GM19239 (cell line): ENCODE results near the gene PLA2G2A.
"Not testable (repeated sequence)": the region's sequence is repeated elsewhere in the genome, so short reads cannot be mapped to it uniquely, and the experiment has no call there.

Source experiments
- DNase-seq: peaks from one replicate; pipeline ENCODE4 v3.0.0; 2011; ENCODE audit warnings: low spot score; ENCODE audit not compliant: insufficient read length
- FAIRE-seq: peaks from 2 replicates; lab custom pipeline; 2011; peaks lifted over from hg19 to GRCh38; lab: Jason Lieb, UNC

Gene PLA2G2A, protein sequence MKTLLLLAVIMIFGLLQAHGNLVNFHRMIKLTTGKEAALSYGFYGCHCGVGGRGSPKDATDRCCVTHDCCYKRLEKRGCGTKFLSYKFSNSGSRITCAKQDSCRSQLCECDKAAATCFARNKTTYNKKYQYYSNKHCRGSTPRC

GRCh38 chr1:19979494-19979977, at the start of gene PLA2G2A:
Gene PLA2G2A (minus strand): TSS chr1:19979618. CDS start chr1:19978773, 845 bp downstream.
- DNase-seq (no peak), FAIRE-seq (no peak)

DNA sequence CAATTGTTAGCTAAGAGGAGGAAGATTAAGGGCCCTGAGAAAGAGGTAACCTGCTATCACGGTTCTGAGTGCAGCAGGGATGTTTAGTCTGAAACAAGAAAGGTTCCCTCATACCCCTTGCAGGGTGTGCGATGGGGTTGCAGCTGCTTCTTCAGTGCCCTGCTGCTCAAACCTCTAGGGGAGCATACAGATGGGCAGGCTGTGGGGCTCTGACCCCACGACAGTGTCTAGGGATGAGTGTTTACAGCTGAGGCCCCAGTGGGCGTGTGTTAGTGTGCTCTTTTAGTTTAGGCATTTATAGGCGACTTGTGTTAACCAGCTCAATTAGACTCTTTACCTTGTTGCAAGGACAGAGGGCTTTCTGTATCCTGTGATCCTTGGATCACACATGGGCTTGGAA, 49.3 kb upstream of the PLA2G2A start:
- no peak for DNase-seq
- FAIRE-seq, result no peak

DNA sequence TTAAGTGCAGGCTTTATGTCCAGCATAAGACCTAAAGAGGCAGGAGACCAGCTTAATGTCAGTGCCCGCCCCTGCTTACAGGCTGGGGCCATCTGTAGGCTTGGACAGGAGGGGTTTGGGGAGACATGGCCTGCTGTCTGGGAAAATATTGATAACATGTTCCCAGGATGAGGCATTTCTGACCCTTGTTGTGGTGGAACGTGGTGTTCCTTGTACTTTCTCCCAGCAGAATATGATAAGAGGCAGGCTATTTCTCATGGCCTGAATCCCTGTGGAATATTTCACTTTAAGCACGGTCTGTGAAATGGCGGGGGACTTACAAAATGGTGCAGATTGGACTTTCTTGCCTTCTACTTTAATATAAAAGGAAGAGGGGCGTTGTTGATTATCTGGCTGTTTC, 48.7 kb upstream of the PLA2G2A start:
- FAIRE-seq (no peak), DNase-seq (no peak)

GRCh38 chr1:20017741-20018140, 38.3 kb upstream of the PLA2G2A start:
- DNase-seq (no peak), FAIRE-seq (no peak)

DNA sequence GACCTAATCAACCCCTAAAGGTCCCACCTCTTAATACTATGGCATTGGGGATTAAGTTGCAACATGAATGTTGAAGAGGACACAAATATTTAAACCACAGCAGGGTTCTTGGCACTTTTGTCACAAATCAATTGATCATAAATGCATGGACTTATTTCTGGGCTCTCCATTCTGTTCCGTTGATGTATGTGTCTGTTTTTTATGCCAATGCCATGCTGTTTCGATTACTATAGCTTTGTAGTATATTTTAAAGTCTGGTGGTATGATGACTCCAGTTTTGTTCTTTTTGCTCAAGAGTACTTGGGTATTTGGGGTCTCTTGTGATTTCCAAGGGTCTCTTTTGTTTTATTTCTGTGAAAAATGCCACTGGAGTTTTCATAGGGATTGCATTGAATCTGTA, 34.7 kb upstream of the PLA2G2A start:
- no peak for DNase-seq
- FAIRE-seq, result no peak

DNA sequence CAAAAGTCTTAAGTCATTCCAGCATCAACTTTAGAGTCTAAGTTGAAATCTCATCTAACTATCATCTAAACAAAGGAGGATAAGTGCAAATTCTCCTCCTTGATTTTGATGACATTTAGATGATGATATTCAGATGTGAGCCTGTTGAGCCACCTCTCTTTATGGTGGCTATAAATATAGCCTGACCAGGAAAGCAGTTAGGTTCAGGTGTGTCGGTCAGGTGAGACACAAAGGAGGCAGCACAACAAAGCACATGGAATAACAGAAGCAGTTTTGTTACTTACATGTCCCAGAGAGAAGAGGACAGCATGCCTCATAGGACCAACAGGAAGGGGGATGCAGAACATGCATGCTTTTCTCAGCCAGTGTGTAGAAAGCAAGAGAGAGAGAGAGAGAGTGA, 30.6 kb upstream of the PLA2G2A start:
- DNase-seq (no peak), FAIRE-seq (no peak)

- DNase-seq (no peak), FAIRE-seq (no peak)
Measured at GRCh38 chr1:20009212-20009611, 29.8 kb upstream of the PLA2G2A start.

- DNase-seq (no peak), FAIRE-seq (no peak)
Measured at GRCh38 chr1:20008391-20008841, 29.0 kb upstream of the PLA2G2A start.

- not testable (repeated sequence) for DNase-seq, FAIRE-seq
Measured at GRCh38 chr1:19998823-19999222, 19.4 kb upstream of the PLA2G2A start.

DNA sequence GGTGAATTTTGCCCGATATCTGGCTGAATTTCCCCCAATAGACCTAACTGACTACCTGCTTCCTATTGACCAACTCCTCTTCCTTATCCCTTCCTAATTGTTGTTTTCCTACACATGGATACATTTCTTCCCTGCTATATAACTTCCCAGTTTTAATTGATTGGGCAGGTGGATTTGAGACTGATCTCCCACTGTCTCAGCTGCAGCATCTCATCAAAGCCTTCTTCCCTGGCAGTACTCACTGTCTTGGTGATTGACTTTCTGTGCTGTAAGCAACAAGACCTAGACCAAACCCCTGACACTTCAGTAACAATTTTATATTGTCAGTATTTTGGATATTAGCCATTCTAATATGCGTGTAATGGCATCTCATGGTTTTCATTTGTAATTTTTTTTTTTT, 11.3 kb upstream of the PLA2G2A start:
- no peak for DNase-seq
- no peak for FAIRE-seq

- not testable (repeated sequence) for DNase-seq, FAIRE-seq
Measured at GRCh38 chr1:19990182-19990582, 10.8 kb upstream of the PLA2G2A start.

- DNase-seq (no peak), FAIRE-seq (no peak)
Measured at GRCh38 chr1:19988267-19989006, 9.0 kb upstream of the PLA2G2A start.

- FAIRE-seq, result no peak
Measured at GRCh38 chr1:19987719-19988118, 8.3 kb upstream of the PLA2G2A start.

GRCh38 chr1:19984409-19985016, 5.1 kb upstream of the PLA2G2A start:
- DNase-seq, FAIRE-seq: not testable (repeated sequence)

More at GRCh38 chr1:19987719-19988118, 8.3 kb upstream of the PLA2G2A start:
- no peak for DNase-seq

- FAIRE-seq, result no peak
Measured at GRCh38 chr1:19981507-19982312, 2.3 kb upstream of the PLA2G2A start.

GRCh38 chr1:19981170-19981506, 1.7 kb upstream of the PLA2G2A start:
- no peak for DNase-seq
- no peak for FAIRE-seq

More at GRCh38 chr1:19981507-19982312, 2.3 kb upstream of the PLA2G2A start:
- DNase-seq, result no peak

DNA sequence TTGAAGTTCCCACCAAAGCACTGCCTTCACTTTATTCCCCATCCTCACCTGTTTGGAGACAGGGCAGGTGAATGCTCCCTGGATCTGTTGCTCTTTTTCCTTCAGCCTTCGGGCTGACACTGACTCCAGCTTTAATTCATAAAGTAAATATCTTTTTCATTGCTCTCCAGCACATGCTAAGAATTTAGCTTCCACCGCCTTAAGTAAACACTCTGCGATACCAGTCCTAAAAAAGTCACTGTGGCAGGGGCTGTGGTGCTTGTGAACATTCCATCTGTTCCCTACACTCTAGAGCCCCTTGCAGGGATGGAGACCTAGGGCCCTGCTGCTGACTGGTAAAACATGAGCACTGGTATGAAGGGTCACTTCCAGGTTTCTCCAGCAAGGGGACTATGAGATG, 896 bp upstream of the PLA2G2A start:
- no peak for DNase-seq
- FAIRE-seq, result no peak

GRCh38 chr1:19978143-19978542, 1.3 kb downstream of the PLA2G2A start:
- FAIRE-seq (no peak), DNase-seq (no peak)

GRCh38 chr1:19976317-19977003, 3.0 kb downstream of the PLA2G2A start:
- no peak for DNase-seq
- FAIRE-seq, result no peak
